CD4-positive, alpha-beta T cell treated with Interleukin-17A for 4 hours (primary cell): Measurements from ENCODE around the gene TSG101.
A peak's percentile ranks its signal among the peaks of the same experiment; 100 is the strongest.

Experiments
- DNase-seq: peaks from one replicate; pipeline ENCODE4 v3.0.0-alpha.2; 2020; ENCODE audit warnings: mixed read lengths

The TSG101 gene

DNA sequence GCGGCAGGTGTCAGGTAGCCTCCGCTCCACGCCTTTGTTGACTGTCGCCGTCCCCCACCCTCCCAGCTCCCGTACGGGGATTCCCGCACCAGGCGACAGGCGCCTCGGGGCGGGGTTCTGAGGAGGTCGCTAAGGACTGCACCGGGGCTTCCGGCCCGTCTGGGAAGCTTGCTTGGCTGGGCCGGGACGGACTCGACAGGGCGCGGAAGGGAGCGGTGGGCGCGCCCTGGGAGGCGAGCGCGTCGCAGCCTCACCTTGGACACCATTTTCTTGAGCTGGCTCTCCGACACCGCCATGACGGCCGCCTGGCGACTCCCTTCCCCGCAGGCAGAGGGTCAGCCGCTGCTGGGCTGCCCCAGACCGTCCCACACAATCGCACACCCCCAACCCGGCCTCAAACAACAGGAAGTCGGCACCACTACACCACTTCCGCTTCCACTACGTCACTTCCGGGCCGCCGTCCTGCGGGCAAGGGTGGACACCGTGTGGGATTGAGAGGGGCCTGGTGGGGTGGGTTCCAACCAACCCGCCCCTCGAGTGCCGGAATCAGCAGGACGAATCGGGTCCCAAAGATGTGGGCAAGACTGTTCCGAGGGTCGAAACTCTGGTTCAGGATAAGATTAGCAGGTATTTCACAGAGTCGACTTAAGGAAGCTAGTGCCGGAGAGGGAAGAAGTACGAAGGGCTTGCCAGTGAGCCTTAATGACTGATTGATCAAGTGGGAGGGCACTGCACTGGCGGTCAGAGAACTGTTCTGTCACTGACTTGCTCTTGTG is at the start of gene TSG101:
Gene TSG101, minus strand, starts transcription at position 422 of the 776 bp plus-strand sequence. Its CDS starts 126 bp downstream, at position 296.
- DNase-seq: peak; percentile 92

DNA sequence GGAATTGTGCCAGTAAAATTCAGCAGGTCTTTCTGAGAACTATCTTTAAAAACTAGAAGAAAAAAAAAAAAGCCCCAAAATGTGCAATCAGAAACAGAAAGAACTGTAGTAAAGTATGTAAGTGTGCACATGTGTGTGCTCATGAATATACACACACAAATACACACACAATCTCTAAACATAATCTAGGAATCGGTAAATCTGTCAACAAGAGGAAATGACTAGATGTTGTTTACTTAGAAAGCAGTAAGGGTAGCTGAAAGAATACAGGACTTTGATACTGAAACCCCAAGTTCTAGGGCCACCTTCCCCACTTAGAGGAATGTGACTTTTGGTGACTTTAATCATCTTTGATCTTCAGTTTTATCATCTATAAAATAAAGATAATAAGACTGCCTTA is 48.6 kb upstream of the TSG101 start:
- no peak for DNase-seq

DNA sequence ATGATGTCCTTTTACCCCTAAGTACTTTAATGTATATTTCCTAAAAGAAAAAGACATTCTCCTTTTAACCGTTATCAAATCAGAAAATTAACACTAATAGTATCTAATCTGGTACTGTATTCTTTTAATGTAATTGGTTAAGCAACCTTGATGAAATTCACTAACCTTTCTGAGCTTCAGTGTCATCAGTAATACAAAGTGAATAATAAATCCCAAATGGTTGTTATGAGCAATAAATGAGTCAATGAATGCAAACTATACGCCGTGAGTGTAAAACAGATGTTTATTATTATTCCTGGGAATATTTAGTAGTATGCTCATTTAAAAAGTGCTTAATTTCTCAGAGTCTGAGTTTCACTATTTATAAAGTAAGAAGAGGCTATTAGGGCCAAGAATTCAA is 40.3 kb upstream of the TSG101 start:
- DNase-seq: no peak

DNA sequence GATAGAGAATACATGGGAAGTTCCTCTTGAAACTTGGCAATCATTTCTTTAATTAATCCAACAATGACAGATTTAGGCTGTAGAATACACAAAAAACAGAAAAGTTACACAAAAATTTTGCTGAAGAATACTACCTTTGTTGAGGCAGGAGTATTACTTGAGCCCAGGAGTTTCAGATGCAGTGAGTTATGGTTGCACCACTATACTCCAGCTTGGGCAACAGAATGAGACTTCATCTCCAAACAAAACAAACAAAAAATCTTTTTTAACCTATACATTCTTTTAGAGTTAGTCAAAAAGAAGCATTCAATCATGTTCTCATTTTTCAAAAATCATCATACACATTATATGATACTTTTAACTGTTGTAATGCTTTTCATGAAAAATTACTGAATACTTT is 39.7 kb upstream of the TSG101 start:
- no peak for DNase-seq

DNA sequence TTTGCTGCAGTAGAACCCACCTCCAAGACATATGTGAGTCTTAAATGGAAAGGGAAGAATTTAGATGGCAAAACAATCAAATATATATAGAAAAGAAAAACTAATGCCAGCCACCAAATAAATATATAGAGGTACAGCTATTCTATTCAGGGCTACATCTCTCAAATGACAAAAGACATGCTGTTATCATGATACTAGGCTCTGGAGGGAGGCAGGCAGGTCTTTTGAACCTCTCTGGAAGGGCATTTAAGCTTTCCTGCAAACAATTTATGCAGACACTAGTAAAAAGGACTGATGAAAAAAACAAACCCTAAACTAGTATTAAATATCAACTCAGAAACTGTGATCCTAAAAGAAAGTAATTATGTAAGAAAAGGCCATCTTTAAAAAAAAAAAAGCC is 37.4 kb upstream of the TSG101 start:
- DNase-seq: no peak

DNA sequence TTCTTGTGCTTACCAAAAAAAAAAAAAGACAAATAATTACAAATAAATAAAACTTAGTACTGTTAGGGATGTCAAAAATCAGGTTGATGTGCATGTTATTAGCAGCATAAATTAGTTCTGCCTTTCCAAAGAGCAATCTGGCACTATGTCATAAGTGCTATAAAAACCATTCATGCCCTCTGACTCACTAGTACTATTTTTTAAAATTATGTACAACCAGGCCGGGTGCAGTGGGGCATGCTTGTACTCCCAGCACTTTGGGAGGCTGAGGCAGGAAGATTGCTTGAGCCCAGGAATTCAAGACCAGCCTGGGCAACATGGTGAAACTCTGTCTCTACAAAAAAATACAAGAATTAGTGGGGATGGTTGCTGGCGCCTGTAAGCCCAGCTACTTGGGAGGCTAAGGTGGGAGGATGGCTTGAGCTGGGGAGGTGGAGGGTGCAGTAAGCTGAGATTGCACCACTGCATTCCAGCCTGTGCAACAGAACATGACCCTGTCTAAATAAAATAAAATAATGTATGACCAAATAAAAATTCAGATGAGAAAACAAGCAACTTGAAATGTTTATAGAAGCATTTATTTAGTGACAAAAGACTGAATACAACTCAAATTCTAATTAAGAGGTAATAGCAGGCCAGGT is 36.5 kb upstream of the TSG101 start:
- DNase-seq: no peak

GRCh38 chr11:18548001-18548400 is 21.3 kb upstream of the TSG101 start:
- DNase-seq: no peak

DNA sequence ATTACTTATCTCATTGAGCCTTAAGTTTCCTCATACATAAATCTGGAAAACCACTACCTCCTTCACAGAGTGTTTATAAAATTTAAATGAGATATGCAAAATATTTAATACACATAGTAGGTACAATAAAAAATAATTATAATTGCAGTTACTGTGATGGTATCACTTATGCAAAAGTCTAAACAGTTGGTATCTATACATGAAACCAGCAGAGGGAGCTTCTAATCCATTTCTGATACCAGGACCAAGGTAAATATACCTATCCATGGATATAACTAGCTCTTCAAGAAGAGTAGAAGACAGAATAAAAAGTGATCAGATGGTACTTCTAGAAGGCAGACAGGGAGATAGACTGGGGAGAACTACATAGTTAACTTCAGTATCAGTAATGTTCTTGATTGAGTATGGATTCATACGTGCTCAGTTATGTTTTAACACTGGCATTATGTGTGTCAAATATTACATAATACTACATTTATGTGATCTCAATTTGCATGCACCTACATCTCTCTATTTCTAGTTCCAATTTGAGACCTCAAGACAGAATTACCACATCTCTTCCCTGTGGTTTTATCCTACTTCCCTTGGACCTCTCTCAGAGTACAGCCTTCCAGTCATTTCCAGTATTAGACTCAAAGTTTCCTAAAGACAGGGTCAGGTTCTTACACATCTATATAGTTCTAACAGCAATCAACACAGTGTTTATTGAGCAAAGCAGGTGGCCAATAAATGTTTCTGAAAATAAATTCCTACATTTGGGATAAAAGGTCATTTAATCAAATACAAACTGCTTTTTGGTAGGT is 13.7 kb upstream of the TSG101 start:
- DNase-seq: no peak

DNA sequence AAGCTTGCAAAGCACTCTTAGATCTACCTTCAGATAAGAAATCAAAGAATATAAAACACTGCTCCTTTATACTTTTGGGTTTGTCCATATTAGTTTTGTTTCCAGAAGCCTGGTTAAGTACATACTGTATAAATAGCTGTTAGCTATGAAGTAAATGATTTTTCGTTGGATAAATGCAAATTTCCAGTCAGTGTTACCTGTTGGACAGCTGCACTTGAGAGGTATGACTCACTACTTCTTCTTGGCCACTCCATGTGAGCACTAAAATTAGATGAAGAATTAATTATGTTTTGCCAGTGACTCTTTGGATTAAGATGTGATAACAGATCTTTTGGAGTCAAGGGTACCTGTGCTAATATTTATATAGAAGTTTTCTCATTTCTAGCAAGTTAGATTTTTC is 9.5 kb upstream of the TSG101 start:
- no peak for DNase-seq

- DNase-seq: no peak
These were observed 7.5 kb upstream of the TSG101 start for GRCh38 chr11:18534245-18534644.

DNA sequence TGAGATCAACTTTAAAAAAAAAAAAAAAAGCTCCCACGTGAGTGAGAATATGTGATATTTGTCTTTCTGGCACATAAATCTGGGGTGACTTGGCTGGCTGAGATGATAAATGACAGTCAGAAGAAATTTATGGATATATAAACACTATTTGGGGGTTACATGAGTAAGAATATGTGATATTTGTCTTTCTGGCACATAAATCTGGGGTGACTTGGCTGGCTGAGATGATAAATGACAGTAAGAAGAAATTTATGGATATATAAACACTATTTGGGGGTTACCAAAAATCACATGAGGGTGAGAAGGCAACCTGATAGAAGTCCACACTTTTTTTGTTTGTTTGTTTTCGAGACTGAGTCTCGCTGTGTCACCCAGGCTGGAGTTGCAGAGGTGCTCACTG is 6.6 kb upstream of the TSG101 start:
- no peak for DNase-seq

- DNase-seq: no peak
These were observed 770 bp upstream of the TSG101 start for GRCh38 chr11:18527512-18527911.

- DNase-seq: no peak
These were observed 617 bp downstream of the TSG101 start for GRCh38 chr11:18526130-18526520.

DNA sequence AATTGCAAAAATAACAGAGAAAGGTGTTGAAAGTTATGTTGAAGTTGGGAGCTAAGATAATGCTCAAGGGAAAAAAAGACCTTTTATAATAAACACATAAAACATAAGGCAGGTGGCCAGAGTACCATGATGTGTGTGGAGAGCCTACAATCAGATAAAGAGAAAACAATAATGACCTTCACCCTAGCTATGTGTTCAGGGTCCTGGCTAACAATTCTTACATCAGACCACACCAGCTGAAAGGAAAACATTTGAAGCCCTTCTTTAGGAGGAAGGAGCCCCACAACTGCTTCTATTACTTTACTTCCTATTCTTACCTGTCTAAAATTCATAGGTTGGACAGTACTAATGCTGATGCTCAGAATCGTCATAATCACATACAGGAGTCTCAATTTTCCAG is 2.5 kb downstream of the TSG101 start:
- no peak for DNase-seq

GRCh38 chr11:18523084-18523483 is 3.7 kb downstream of the TSG101 start:
- no peak for DNase-seq

- DNase-seq: no peak
These were observed 4.4 kb downstream of the TSG101 start for GRCh38 chr11:18522388-18522787.

DNA sequence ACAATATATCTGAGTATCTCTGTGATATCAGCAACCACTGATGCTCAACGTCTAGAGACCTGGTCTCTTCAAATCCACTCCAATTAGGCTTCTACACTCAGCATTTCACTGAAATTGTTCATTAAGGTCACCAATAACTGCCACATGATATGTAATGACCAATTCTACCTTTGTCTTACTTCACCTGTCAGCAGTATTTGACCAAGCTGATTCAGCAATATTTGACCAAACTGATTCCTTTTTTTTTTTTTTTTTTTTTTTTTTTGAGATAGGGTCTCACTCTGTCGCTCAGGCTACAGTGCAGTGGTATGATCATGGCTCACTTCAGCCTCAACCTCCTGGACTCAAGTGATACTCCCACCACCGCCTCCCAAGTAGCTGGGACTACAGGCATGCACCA is 5.6 kb downstream of the TSG101 start:
- DNase-seq: no peak

DNA sequence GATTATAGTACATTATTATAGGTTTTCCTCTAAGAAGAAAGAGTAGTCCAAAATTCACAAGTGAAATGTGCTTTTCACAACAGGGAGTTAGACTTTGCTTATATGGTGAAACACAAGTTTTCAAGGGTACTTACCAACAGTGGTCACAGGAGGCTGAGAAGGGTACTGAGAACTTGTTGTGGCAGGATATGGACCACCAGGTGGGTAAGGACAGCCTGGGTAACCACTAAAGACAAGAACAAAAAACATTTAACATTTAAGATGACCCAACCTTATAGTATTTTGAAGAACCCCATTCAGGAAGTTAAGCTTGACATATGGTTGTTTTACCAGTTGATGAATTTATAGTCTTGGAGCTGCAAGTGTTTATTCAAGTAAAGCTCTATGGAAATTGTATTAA is 24.4 kb downstream of the TSG101 start:
- no peak for DNase-seq

DNA sequence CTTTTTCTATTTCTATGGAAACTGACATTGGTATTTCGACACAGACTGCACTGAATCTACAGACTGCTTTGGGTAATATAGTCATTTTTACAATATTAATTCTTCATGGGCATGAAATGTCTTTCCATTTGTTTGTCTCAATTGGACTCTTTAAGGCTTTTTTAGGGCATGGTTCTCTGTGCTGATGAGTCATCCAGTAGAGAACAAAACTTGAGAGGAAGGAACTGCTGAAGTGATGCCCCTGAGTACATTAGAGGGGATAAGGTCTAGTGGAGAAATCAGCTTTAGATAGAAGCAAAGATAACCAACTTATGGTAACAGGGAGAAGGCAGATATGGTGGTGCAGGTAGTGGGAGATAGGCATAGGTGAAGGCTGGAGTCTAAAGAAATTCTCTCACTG is 25.1 kb downstream of the TSG101 start:
- DNase-seq: no peak

DNA sequence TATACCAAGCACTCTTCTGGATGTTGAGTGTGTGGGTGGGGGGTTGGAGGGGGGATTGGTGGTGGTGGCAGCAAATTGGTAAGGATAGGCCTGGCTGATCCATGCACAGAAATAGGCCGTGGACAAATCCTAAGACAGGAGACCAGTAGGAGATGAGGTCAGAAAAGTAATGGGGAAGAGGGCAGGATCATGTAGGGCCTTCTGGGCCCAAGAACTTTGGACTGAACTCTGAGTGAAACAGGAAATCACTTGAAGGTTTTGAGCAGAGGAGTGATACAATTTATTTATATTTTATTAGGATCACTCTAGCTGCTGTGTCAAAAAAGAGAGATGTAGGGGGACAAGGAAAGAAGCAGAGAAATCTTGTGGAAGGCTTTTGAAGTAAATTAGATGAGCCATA is 28.7 kb downstream of the TSG101 start:
- no peak for DNase-seq

GRCh38 chr11:18495703-18496102 is 31.0 kb downstream of the TSG101 start:
- no peak for DNase-seq

- no peak for DNase-seq
These were observed 31.5 kb downstream of the TSG101 start for GRCh38 chr11:18495271-18495670.

- no peak for DNase-seq
These were observed 33.4 kb downstream of the TSG101 start for GRCh38 chr11:18493310-18493709.

DNA sequence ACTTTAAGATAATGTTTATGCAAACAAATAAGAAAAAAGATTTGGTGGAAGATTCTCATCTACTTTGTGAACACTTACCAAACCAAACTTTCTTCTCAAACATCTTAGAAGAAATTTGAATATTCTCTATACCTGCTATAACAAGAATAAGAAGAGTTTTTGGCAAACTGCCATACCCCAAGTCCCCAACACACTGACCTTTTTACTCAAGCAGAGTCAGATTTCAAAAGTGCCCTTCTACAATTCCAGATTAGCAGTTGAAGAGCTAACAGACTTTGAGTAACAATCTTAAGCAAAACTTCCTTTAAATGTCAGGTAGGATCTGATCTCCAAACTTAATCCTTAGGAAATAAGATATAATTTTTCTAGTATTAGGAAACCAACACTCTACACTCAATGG is 33.9 kb downstream of the TSG101 start:
- no peak for DNase-seq
